ENCODE measurements around the gene GRIA1.

GRIA1 gene

DNA sequence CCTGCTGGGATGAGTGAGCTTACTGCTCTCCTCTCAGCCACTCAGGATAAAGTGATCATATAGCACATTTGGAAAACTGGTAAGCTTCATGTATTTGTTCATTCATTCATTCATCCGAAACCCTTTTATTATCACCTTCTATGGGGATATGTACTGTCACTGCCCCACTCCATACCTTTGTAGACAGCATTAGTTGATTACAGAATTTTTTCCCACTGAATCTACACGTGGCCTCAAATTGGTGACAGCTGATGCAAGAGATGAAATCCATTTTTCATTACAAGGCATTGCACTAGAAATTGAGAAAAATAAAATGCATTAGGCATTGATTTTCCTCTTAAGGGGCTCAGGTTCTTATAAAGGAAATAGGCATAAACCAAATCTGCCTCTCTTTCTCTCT is 9.7 kb downstream of the GRIA1 start:
- DNase-seq, result no peak

DNA sequence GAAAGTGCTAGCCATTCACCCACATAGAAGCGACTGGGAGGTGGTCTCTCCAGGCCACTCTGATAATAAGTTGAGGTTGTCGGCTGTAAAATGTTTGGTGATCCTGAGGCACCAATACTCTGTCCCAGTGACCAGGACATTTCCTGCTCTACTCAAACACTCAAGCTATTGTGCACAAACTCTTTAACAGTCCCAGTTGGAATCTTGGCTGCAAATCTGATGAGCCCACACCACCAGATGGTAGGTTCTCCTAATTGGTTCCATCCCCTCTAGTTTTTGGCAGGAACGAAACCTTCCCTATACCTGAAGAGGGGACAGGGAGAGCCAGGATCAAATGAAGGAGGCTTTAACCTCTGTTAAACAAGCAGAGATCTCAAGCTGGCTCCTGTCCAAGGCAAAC is 14.3 kb downstream of the GRIA1 start:
- no peak for DNase-seq

DNA sequence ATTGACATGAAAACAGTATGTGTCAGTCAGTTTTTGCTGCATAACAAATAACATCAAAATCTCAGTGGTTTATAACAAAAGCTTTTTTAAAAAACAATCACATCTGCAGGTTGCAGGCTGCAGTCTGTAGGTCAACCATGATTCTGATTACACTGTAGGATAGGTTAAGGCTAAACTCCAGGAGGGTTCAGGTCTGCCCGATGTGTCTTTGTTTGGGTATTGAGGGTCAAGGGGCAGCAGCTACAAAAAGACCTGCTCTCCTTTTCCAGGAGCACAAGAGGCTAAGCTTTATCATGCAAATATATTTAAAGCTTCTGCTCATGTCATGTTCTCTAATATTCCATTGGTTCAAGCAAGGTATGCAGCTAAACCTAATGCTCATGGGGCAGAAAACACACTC is 18.2 kb downstream of the GRIA1 start:
- DNase-seq, result no peak

- DNase-seq, result no peak
These were observed 21.2 kb downstream of the GRIA1 start for GRCh38 chr5:153511622-153512021.

DNA sequence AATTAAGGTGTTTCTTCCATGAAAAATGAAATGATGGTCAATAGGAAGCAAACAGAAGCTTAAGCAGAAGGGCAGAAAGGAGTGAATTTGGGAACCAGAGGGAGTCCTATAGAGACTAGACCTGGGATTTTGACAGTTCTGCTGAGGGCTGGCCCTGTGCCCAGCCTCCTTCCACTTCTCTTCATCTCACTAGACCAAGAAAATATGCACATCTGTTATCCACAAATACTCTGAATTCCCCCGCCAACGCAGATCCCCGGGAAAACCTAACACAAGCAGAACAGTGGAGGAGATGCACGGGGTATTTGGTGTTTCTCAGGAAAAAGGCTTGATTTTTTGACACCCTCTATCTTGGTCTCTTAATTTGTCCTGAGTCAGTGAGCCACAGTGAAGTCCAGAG is 22.7 kb downstream of the GRIA1 start:
- no peak for DNase-seq

GRCh38 chr5:153515301-153515700 is 24.8 kb downstream of the GRIA1 start:
- no peak for DNase-seq

DNA sequence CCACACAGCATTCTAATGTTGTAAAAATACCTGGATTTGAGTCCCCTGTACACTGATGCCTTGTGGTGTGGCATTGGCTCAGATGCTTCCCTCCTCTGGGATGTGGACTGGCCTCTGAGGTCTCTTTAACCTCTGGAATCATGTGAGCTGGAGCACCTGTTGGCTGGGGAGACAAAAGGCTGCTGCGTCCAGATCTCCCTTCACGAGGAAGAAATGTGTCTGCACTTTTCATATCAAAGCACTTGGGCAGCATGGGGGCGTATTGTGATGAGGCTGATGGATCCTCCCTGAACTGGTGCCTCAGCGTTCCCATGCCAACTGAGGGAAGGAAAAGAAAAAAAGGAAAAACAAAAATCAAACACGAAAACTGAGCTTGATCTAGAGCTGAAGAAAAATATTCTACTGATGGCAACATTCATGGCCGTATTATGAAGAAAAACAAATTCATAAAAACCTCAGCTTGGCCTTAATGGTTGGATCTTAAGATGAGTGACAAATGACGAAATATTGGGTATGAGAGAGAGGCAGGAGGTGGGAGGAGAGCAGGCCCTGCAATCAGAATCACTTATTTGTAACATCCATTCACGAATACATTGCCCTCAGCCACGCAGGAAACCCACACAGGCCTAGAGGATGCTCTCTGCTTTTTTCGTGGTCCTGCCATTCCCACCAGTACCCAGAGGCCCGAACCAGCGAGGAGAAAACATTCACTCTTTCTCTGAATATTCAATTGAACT is 26.2 kb downstream of the GRIA1 start:
- no peak for DNase-seq

- no peak for DNase-seq
These were observed 26.8 kb downstream of the GRIA1 start for GRCh38 chr5:153517241-153517611.

- DNase-seq, result no peak
These were observed 29.7 kb downstream of the GRIA1 start for GRCh38 chr5:153520137-153520536.

DNA sequence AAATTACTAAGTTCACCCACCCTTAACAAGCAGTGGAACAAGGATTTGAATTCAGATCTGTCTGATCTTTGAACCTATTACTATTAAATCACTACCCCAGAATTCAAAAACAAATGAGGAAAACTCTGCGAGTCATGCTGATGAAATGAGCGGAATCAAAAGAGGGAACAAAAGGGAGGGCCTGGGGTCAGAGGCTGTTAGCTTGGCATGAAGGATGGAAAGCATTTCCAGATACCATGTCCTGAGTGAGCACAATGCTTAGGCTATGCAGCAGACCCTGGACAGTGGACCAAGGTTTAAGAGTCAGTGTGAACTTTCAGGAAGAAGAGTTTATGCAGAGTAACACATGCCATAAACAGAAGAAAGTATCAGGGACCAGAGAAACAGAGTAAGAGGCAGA is 30.5 kb downstream of the GRIA1 start:
- DNase-seq, result no peak

DNA sequence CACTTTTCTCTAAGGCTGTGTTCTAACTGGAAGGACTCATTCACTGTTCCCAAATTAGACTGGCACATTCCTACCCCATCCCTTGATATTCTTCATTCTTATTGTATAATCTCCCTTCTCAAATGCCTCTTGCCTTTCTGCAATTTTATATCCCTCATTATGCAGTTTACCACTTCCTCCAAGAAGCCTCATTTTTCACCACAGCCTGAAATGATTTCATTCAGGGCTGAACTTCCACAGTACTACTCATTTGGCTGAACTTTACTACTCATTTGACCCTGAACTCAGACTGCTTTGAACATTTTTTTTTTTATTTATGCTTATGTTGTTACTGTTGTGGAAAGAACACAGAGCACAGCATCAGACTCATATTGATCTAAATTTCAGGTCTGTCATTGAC is 32.7 kb downstream of the GRIA1 start:
- no peak for DNase-seq

- DNase-seq, result no peak
These were observed 33.4 kb downstream of the GRIA1 start for GRCh38 chr5:153523831-153524230.

- DNase-seq, result no peak
These were observed 35.1 kb downstream of the GRIA1 start for GRCh38 chr5:153525536-153525935.

- DNase-seq, result no peak
These were observed 40.1 kb downstream of the GRIA1 start for GRCh38 chr5:153530357-153531143.

DNA sequence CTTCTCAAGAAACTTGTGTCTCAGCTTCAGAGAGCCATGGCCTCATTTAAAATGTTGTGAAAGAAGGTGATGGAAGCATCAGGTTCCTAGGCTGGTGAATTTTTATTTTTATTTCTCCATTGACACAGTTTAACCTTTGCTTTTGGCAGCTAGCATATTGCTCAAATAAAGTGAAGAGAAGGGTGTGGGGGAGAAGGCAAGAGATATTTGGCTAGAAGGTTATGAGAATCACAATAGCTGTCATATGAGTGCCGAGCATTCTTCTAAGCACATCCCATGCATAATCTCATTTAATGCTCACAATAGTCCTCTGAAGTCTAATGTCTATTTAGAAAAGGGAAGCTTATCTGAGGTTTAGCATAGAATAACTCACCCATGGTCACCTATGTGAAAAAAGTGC is 43.1 kb downstream of the GRIA1 start:
- DNase-seq, result no peak

DNA sequence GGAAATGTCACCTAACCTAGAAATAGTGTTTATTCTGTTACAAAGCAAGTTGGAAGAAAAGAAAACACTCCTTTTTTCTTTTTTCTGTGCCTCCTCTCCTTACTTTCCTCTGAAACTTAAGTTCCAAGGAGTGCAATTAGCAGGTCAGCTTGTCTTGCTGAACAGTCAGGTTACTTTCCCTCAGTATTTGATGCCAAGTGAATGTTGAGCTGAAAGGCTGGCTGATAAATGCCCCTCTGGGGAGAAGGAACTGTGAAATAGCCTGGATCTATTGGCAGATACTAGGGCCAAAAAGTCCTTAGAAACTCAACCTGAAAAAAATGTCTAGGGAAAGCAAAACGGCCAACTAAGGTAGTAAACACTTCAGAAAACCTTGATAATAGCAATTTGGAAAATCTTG is 43.6 kb downstream of the GRIA1 start:
- DNase-seq, result no peak

- DNase-seq, result no peak
These were observed 46.7 kb downstream of the GRIA1 start for GRCh38 chr5:153537207-153537606.

DNA sequence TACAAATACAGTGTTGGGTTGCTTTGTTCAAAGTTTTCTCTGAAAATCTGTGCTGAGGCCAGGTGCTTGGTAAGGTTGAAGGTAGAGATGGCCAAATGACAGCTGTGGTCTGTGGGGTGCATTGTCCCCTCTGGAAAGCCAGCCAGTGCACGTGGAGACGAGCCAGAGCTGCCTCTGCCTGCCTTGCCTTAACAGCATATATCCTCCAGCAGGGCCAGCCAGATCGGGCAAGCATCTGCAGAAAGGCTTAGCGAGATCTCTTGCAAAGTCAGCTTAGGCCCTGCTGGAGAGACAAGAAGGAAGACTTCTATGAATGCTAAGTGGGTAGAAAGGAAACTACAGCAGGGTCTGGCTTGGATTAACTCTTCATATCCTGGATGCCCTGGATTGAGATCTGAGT is 49.5 kb downstream of the GRIA1 start:
- no peak for DNase-seq

DNA sequence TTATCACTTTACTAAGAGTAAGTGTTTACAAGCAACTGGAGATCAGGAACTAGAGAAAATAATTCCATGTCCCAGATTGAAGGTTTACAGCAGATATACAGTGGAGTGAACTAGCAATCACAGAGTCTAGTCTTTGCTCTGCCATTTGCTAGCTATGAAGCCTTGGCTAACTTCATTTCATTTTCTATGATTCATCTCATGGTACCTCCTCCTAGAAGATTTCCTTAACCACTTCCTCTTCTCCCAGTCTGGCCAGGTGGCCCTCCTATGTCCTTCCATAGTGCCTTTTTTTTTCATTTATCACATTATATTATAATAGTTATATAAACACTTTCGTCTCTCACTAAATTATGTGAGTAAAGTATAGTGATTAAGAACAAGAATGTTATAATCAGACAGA is 52.1 kb downstream of the GRIA1 start:
- no peak for DNase-seq

DNA sequence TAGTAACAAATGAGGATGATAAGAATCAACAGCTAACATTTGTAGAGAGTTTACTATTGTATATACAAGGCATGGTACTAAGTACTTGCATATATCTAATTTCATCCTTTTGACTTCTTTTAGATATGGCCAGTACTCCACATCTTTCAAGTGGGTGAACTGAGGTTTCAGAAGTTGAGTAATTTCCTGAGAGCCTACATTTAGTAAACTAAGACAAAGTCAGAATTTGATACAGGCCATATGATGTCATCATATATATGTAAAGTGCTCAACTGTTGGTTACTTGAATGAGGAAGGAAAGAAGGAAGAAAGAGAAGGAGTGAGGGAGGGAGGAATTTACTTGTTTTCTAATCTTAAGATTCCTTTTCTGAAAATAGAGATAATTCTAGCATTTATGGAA is 52.8 kb downstream of the GRIA1 start:
- DNase-seq, result no peak

- no peak for DNase-seq
These were observed 53.5 kb downstream of the GRIA1 start for GRCh38 chr5:153543959-153544470.

- no peak for DNase-seq
These were observed 54.2 kb downstream of the GRIA1 start for GRCh38 chr5:153544706-153545105.

DNA sequence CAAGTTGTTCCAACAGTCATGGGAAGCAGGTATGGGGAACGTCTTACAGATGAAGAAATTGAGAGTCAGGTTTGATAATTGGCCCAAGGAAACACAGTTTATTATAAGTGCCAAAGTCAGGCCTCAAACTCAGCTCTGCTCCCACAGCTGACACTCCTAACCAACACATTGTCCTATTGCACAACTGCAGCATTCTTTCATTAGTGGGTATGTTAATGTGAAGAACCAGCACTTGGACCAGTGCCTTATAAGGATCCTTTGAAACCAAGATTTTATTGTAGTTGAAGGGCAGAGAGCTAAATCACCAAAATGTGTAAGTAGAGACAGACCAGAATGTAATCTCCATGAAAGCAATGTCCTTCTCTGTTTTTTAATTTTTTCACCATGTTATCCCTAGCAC is 56.1 kb downstream of the GRIA1 start:
- DNase-seq, result no peak

DNA sequence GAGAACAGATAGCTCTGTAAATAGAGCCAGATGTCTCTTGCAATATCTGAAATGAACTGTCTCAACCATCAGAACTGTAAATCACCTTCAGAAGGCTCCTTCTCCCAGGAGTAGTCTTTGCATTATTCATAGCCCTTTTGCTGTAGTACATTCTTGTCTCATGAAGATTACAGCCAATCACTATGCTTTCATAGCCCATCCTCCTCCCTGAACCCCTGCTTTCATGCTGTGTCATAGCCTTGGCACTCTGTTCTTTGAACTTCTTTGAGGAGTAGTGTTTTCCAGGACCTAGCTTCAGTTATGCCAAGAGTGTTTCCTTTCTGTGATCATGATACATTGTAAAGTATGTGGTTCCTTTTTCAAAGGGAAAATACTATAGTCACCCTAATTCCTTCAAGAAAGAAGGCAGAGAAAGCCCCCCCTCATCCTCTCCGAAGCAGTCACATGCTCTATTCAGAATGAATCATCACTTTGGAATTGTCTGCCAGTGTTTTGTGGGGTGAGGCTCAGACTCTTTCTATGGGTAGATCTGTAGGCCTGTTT is 61.1 kb downstream of the GRIA1 start:
- DNase-seq, result no peak

All from midbrain (tissue), 1 donor.